GM12878 (cell line): ENCODE results near the gene SOX11. TPM values are rescaled to one million over a fixed set of nuclear protein-coding genes. Genes with fewer than 3 reads are reported as not detected.

ENCODE experiments used
- ATAC-seq: fragments of 200-7000 bp; cut with Tn5 transposase; 3 replicates; pipeline ENCODE4 v1.9.1; 2020; ENCODE audit warnings: mild to moderate bottlenecking, moderate library complexity
- BruUV-seq: library from RNA; stranded (reverse); fragments of 400-500 nt; replicated peaks from 2 replicates; lab custom pipeline; 2021; lab: Mats Ljungman, UMichigan
- CTCF ChIA-PET: fragments of 300-600 bp; sonication (Branson Sonifier 250); formaldehyde crosslinking; extraction: SDS; loops from one replicate; lab custom pipeline; 2021; ENCODE audit warnings: inconsistent platforms; lab: Yijun Ruan, JAX
- POLR2A ChIA-PET: fragments of 350-600 bp; formaldehyde crosslinking; extraction: SDS; loops from one replicate; lab custom pipeline; 2021; ENCODE audit warnings: inconsistent platforms; lab: Charles Lee
- RAD21 ChIA-PET: fragments of 300-600 bp; sonication (Branson Sonifier 250); formaldehyde crosslinking; loops from one replicate; lab custom pipeline; 2023; ENCODE audit warnings: antibody characterized with exemption; ENCODE audit not compliant: unreplicated experiment; lab: Charles Lee
- SMC1A ChIA-PET: fragments of 300-600 bp; sonication (Branson Sonifier 250); formaldehyde crosslinking; loops from one replicate; lab custom pipeline; 2023; ENCODE audit not compliant: unreplicated experiment, uncharacterized antibody; lab: Charles Lee
- DNase-seq: peaks from one replicate; pipeline ENCODE4 v3.0.0-alpha.2; 2011; ENCODE audit warnings: low read depth, low spot score
- FAIRE-seq: peaks from 3 replicates; lab custom pipeline; 2011; peaks lifted over from hg19 to GRCh38; lab: Jason Lieb, UNC
- H2AFZ ChIP-seq: 2 replicates; pipeline ENCODE4 v1.6.0; 2011; ENCODE audit warnings: low read depth, low read length, control low read depth; ENCODE audit not compliant: control insufficient read depth
- H3K27ac ChIP-seq: 2 replicates; pipeline ENCODE4 v1.5.1; 2011; ENCODE audit warnings: control low read depth; ENCODE audit not compliant: control insufficient read depth, insufficient read depth
- H3K27me3 ChIP-seq, 2 experiments: replicated peaks in 1 of 2; 2 replicates each; pipeline versions ENCODE4 v1.6.0 to v1.6.1; 2011; ENCODE audit warnings: low read length in 1 of 2; ENCODE audit not compliant: control insufficient read depth in 2 of 2, insufficient read depth in 2 of 2
- H3K36me3 ChIP-seq, 2 experiments: 2 replicates each; pipeline ENCODE4 v1.5.1; 2011; ENCODE audit warnings: low read length in 1 of 2; ENCODE audit not compliant: control insufficient read depth in 2 of 2, insufficient read depth in 2 of 2
- H3K4me1 ChIP-seq: 2 replicates; pipeline ENCODE4 v1.6.1; 2011; ENCODE audit warnings: mild to moderate bottlenecking, low read length, moderate library complexity, mixed read lengths; ENCODE audit not compliant: control insufficient read depth, insufficient read depth
- H3K4me2 ChIP-seq: 2 replicates; pipeline ENCODE4 v1.6.0; 2011; ENCODE audit warnings: control low read depth; ENCODE audit not compliant: control insufficient read depth, insufficient read depth
- H3K4me3 ChIP-seq: fragments of 200-600 bp; sonication (generic); 2 replicates; pipeline ENCODE4 v1.5.1; 2016
- H3K79me2 ChIP-seq: 2 replicates; pipeline ENCODE4 v1.6.0; 2011; ENCODE audit warnings: low read length; ENCODE audit not compliant: control insufficient read depth, insufficient read depth
- H3K9ac ChIP-seq: 2 replicates; pipeline ENCODE4 v1.8.0; 2011; ENCODE audit warnings: low read length, control low read depth, mixed read lengths; ENCODE audit not compliant: control insufficient read depth, insufficient read depth
- H3K9me3 ChIP-seq: replicated peaks from 3 replicates; pipeline ENCODE4 v1.5.1; 2011; ENCODE audit warnings: mild to moderate bottlenecking, low read length; ENCODE audit not compliant: control insufficient read depth, insufficient read depth
- H4K20me1 ChIP-seq: 2 replicates; pipeline ENCODE4 v1.6.0; 2011; ENCODE audit not compliant: control insufficient read depth, insufficient read depth
- BACH1 ChIP-seq: fragments of 450-650 bp; IDR thresholded peaks from 2 replicates; pipeline ENCODE4 v1.6.1; 2017; ENCODE audit warnings: mild to moderate bottlenecking, borderline replicate concordance
- CBX5 ChIP-seq: sonication (generic); IDR thresholded peaks from 2 replicates; pipeline ENCODE4 v1.6.1; 2016; ENCODE audit warnings: low read depth, moderate library complexity, mild to moderate bottlenecking, inconsistent platforms
- EGR1 ChIP-seq, 2 experiments: IDR thresholded peaks; 1 replicate in 1 of 2; 2 replicates in 1 of 2; pipeline ENCODE4 v1.6.1; 2011 to 2012; ENCODE audit warnings: low read depth in 2 of 2, low read length in 2 of 2, borderline replicate concordance in 1 of 2, mild to moderate bottlenecking in 1 of 2, moderate library complexity in 1 of 2
- GABPA ChIP-seq: IDR thresholded peaks from 2 replicates; pipeline ENCODE4 v1.6.1; 2014; ENCODE audit warnings: antibody characterized with exemption, low read depth, mild to moderate bottlenecking, inconsistent platforms
- NFYA ChIP-seq: IDR thresholded peaks from 2 replicates; pipeline ENCODE4 v1.6.1; 2011; ENCODE audit warnings: low read depth, mild to moderate bottlenecking, low read length, improper control_type of control experiment, borderline replicate concordance
- NR2C1 ChIP-seq: fragments of 450-650 bp; IDR thresholded peaks from 2 replicates; pipeline ENCODE4 v1.6.1; 2017; ENCODE audit warnings: antibody characterized with exemption, mild to moderate bottlenecking, moderate library complexity
- RELA ChIP-seq: fragments of 450-650 bp; IDR thresholded peaks from 2 replicates; pipeline ENCODE4 v1.8.0; 2014; ENCODE audit warnings: borderline replicate concordance; ENCODE audit not compliant: partially characterized antibody
- SMAD1 ChIP-seq: fragments of 450-650 bp; IDR thresholded peaks from 2 replicates; pipeline ENCODE4 v1.6.1; 2018; ENCODE audit warnings: mild to moderate bottlenecking, low read depth; ENCODE audit not compliant: partially characterized antibody
- STAT1 ChIP-seq: fragments of 450-650 bp; conservative IDR thresholded peaks from 2 replicates; pipeline ENCODE4 v1.6.1; 2014; ENCODE audit warnings: antibody characterized with exemption, mild to moderate bottlenecking
- TBL1XR1 ChIP-seq: IDR thresholded peaks from 2 replicates; pipeline ENCODE4 v1.6.1; 2012; ENCODE audit warnings: low read depth, low read length, improper control_type of control experiment
- YBX1 ChIP-seq: fragments of 450-650 bp; IDR thresholded peaks from 2 replicates; pipeline ENCODE4 v1.6.1; 2016; ENCODE audit warnings: antibody characterized with exemption
- WGBS: methylation state at CpG from one replicate; pipeline ENCODE4 v1.1.6; 2016; ENCODE audit warnings: low lambda C conversion rate; ENCODE audit not compliant: insufficient replicate concordance, insufficient coverage; ENCODE audit errors: missing lambda C conversion rate; 5-methylcytosine and 5-hydroxymethylcytosine counted together
- in situ Hi-C: fragments of 300-500 bp; cut with MboI; formaldehyde crosslinking; loops from 9 replicates; pipeline ENCODE4 v1.14.3; 2018; ENCODE audit warnings: mixed read lengths
- intact Hi-C: fragments of 100-400 bp; cut with micrococcal nuclease; formaldehyde crosslinking; loops from one replicate; pipeline ENCODE4 v1.14.2; 2022; ENCODE audit not compliant: unreplicated experiment
- polyA plus RNA-seq, 11 experiments: library from polyadenylated mRNA; depleted of rRNA in 4 of 11; unstranded in 6 of 11; stranded (reverse) in 5 of 11; fragments of >200 nt; fragmentation: Nextera tagmentation in 4 of 11; fragmentation: Illumina TruSeq in 1 of 11; extraction: Ambion mirVana in 4 of 11; extraction: Trizol in 1 of 11; gene quantifications; 1 replicate in 1 of 11; 2 replicates in 10 of 11; pipeline versions ENCODE4 v1.2.1 to v1.2.3, GENCODE V29; 2011 to 2016; ENCODE audit warnings: inconsistent platforms in 2 of 11, missing spikeins in 2 of 11, low read depth in 1 of 11
- total RNA-seq, 4 experiments: library from RNA; depleted of rRNA in 3 of 4; stranded (reverse); fragments of >200 nt in 3 of 4; fragmentation: Illumina TruSeq in 1 of 4; extraction: Trizol in 1 of 4; gene quantifications; 2 replicates each; pipeline versions ENCODE4 v1.2.1 to v1.2.3, GENCODE V29; 2013 to 2021
- TF ChIP-seq, protein P1 (sequence below): fragments of 450-650 bp; formaldehyde crosslinking; IDR thresholded peaks from 2 replicates; pipeline ENCODE4 v1.5.0; 2022; ENCODE audit warnings: mild to moderate bottlenecking, missing genetic modification characterization
- TF ChIP-seq, protein P2 (sequence below): IDR thresholded peaks from 2 replicates; pipeline ENCODE4 v1.6.1; 2012; ENCODE audit warnings: low read depth, low read length, improper control_type of control experiment
- TF ChIP-seq, protein P3 (sequence below), 3 experiments: IDR thresholded peaks in 2 of 3; conservative IDR thresholded peaks in 1 of 3; 2 replicates each; pipeline ENCODE4 v1.5.1; 2011; ENCODE audit warnings: low read depth in 3 of 3, low read length in 3 of 3, mild to moderate bottlenecking in 3 of 3, control low read depth in 2 of 3, moderate library complexity in 2 of 3, inconsistent platforms in 1 of 3, mixed read lengths in 1 of 3; ENCODE audit not compliant: control insufficient read depth in 2 of 3, insufficient read depth in 1 of 3; ENCODE audit errors: extremely low read depth in 1 of 3

Gene SOX11
- total and polyA plus RNA-seq, 10 of the 15 experiments (the other 5 are each of a cell fraction or from before 2014, with no cell fraction given) = 0.03 to 0.04 (median 0.03) TPM; not detected in 7

DNA sequence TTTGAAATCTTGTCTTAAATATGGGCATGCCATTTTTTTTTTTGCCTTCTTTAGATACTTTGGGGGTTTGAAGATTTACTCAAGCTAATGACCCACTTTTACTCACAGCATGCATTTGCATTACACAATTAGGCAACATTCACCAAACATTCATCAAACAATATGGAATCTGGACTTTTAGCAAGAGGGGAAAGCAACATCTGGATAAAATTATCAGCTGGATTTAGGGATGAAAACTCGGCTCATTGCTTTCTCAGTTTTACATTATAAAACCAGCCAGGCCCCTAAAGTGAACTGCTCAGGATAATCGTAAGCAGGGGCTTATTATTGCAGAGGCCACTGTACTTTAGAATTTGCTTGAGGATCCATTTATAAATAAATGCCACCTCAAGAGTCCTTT is 44.7 kb downstream of the SOX11 start (continued):
- TF ChIP-seq, protein P1, sequence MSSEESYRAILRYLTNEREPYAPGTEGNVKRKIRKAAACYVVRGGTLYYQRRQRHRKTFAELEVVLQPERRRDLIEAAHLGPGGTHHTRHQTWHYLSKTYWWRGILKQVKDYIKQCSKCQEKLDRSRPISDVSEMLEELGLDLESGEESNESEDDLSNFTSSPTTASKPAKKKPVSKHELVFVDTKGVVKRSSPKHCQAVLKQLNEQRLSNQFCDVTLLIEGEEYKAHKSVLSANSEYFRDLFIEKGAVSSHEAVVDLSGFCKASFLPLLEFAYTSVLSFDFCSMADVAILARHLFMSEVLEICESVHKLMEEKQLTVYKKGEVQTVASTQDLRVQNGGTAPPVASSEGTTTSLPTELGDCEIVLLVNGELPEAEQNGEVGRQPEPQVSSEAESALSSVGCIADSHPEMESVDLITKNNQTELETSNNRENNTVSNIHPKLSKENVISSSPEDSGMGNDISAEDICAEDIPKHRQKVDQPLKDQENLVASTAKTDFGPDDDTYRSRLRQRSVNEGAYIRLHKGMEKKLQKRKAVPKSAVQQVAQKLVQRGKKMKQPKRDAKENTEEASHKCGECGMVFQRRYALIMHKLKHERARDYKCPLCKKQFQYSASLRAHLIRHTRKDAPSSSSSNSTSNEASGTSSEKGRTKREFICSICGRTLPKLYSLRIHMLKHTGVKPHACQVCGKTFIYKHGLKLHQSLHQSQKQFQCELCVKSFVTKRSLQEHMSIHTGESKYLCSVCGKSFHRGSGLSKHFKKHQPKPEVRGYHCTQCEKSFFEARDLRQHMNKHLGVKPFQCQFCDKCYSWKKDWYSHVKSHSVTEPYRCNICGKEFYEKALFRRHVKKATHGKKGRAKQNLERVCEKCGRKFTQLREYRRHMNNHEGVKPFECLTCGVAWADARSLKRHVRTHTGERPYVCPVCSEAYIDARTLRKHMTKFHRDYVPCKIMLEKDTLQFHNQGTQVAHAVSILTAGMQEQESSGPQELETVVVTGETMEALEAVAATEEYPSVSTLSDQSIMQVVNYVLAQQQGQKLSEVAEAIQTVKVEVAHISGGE (CRISPR knock-in tag) = no peak

DNA sequence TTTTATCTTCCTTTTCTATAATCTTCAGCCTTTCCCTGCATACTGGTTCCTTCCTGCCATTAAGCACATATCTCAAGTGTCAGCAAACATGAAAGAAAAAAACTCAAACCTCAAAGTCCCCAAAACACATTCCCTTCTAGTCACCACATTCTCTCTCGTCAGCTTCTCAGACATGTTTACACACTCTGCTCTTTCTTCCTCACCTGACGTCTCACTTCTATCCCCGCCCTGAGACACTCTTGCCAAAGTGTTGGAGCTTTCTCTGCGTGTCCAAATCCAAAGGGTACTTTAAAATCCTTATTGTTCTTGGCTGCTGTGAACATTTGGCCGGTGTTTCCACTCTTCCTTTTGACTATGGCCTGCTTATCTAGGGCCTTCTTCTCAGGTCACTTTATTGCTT is 47.9 kb downstream of the SOX11 start:
- Histone ChIP-seq H3K4me3 (no peak overlapping the region), H2AFZ (no peak overlapping the region), H3K27me3 (no peaks in the 10 kb centered on the region), H3K4me2 (no peak overlapping the region), H3K27ac (no peak overlapping the region), H3K9ac (no peak overlapping the region), H3K9me3 (no peaks in the 10 kb centered on the region), H4K20me1 (no peaks in the 10 kb centered on the region), H3K36me3 (no peaks in the 10 kb centered on the region), H3K4me1 (no peaks in the 10 kb centered on the region), H3K79me2 (no peaks in the 10 kb centered on the region)
- in situ Hi-C loops (no loop called here), intact Hi-C loops (no loop called here)
- no peak for DNase-seq
- ChIA-PET RAD21 (no interaction called here), CTCF (interaction anchor here (0.6 kb wide), 1 partner anchor 375 kb away, joined by 3 read pairs; no protein-coding TSS in a partner anchor), POLR2A (no interaction called here), SMC1A (no interaction called here)
- BruUV-seq = no TSS peak
- WGBS = 1% methylated on average over 5 of the region's 5 CpGs
- no peak for ATAC-seq
- FAIRE-seq = no peak
- TF ChIP-seq TBL1XR1 = no peak
- no peak for TF ChIP-seq SMAD1
- no peak for TF ChIP-seq NFYA
- TF ChIP-seq YBX1 = no peak
- TF ChIP-seq, protein P2, sequence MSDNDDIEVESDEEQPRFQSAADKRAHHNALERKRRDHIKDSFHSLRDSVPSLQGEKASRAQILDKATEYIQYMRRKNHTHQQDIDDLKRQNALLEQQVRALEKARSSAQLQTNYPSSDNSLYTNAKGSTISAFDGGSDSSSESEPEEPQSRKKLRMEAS = no peak
- TF ChIP-seq, protein P3, sequence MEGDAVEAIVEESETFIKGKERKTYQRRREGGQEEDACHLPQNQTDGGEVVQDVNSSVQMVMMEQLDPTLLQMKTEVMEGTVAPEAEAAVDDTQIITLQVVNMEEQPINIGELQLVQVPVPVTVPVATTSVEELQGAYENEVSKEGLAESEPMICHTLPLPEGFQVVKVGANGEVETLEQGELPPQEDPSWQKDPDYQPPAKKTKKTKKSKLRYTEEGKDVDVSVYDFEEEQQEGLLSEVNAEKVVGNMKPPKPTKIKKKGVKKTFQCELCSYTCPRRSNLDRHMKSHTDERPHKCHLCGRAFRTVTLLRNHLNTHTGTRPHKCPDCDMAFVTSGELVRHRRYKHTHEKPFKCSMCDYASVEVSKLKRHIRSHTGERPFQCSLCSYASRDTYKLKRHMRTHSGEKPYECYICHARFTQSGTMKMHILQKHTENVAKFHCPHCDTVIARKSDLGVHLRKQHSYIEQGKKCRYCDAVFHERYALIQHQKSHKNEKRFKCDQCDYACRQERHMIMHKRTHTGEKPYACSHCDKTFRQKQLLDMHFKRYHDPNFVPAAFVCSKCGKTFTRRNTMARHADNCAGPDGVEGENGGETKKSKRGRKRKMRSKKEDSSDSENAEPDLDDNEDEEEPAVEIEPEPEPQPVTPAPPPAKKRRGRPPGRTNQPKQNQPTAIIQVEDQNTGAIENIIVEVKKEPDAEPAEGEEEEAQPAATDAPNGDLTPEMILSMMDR (IDR thresholded peaks at IDR 0.05 in 2 of 3, conservative IDR thresholded peaks at IDR 0.05 in 1 of 3; ENCODE audit: control insufficient read depth in 2 of 3, extremely low read depth in 1 of 3, insufficient read depth in 1 of 3, low read depth in 3 of 3, low read length in 3 of 3) = no peak
- TF ChIP-seq, protein P1 (CRISPR knock-in tag) = no peak
- no peak for TF ChIP-seq GABPA
- TF ChIP-seq BACH1 = no peak
- TF ChIP-seq CBX5 = no peak
- no peak for TF ChIP-seq RELA
- no peak for TF ChIP-seq EGR1 (IDR thresholded peaks at IDR 0.05; ENCODE audit: borderline replicate concordance in 1 of 2, low read depth in 2 of 2, low read length in 2 of 2)
- TF ChIP-seq STAT1 = no peak
- no peak for TF ChIP-seq NR2C1
